Stimulated activated CD8-positive, alpha-beta memory T cell treated with anti-CD3 and anti-CD28 coated beads, Interleukin-7, amount 100 ng/mL, for 4 hours (primary cell): ENCODE data around the gene KLHL7.

Experiments used
- DNase-seq, 2 donors: peaks; one replicate each; pipeline ENCODE4 v3.0.0-alpha.2; 2020; ENCODE audit warnings: low read depth in 2 of 2

Gene KLHL7

GRCh38 chr7:23105644-23106056 lies at the start of gene KLHL7:
KLHL7 (plus strand) TSS chr7:23105785; CDS start chr7:23106027, 242 bp downstream.
- DNase-seq = peak; percentile 91 to 95

GRCh38 chr7:23058408-23059096 lies 47.0 kb upstream of the KLHL7 start:
- no peak for DNase-seq

DNA sequence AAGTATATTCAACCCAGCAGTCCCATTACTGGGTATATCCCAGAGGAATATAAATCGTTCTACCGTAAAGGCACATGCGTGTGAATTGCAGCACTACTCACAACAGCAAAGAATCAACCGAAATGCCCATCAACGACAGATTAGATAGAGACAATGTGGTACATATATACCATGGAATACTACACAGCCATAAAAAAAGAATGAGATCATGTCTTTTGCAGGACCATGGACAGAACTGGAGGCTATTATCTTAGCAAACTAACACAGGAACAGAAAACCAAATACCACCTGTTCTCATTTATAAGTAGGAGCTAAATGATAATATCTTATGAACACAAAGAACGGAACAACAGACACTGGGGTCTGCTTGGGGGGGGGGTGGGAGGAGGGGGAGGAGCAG lies 44.3 kb upstream of the KLHL7 start:
- no peak for DNase-seq

DNA sequence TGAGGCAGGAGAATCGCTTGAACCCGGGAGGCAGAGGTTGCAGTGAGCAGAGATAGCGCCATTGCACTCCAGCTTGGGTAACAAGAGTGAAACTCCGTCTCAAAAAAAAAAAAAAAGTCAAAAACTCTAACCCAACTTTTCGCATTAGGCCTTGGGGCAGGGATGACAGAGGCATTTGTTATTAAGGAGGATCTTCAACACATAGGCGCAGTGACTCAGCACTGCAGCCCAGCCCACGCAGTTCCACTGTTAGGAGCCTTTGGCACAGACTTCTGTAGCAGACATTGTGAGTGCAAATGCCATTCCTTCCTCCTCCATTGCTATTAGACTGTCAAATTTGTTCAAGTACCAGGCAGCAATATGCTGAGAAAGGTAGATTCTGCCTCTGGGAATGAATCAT lies 43.1 kb upstream of the KLHL7 start:
- DNase-seq = no peak

GRCh38 chr7:23065974-23066373 lies 39.6 kb upstream of the KLHL7 start:
- DNase-seq = no peak

DNA sequence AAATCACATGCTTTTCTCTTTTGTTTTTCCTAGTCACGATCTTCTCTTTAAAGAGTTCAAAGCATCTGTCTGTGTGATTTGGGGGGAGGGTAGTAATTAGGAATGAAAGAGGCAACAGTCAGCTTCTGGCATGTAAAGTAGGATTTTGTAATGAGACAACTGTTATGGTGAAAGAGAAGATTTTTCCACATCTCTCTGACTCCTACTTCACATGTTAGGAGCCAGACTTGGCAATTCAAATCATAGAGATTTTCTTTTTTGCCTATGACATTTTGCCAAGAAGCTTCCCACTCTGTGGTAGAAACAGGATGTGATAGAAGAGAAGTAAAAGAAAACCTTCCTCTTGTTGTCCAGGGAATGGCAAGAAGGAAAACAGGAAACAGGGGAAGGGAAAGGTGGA lies 38.3 kb upstream of the KLHL7 start:
- DNase-seq = no peak

DNA sequence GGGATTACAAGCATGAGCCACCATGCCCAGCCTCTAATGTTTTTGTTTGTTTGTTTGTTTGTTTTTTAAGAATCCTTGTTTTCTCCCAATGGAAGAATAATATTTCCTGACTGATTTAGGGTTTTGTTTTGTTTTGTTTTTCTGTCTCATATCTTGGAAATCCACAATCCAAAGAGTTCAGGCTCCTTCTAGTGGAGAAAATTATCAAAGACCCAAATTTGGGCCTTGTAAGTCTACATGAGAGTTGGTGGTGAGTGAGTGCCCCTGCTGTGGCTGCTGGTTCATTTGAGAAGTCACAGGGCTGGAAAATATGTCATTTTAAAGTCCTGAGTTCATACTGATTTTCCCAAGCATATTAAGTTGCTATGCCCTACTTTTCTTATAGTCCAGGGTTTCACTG lies 33.5 kb upstream of the KLHL7 start:
- DNase-seq = no peak

- no peak for DNase-seq
Observed at GRCh38 chr7:23072922-23073321, 32.7 kb upstream of the KLHL7 start.

- no peak for DNase-seq
Observed at GRCh38 chr7:23074443-23075261, 30.9 kb upstream of the KLHL7 start.

DNA sequence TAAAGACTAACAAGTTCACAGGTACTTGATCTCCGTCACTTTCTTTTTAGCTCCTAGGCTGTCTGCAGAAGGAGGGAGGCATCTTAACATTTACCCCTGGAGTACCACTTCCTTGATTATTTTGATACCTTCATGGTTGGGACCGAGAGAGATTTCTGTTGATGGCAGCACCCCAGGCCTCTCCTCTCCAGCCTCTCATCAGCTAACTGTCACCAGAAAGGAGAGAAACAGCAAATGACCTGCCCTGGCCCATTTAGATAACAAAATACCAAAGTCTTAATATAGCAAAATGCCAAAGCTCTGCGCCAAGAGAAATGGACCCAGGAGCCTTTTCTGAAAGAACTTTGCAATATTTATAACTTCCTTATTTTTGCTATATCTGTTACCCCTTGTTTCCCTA lies 30.0 kb upstream of the KLHL7 start:
- DNase-seq = no peak

- DNase-seq = no peak
Observed at GRCh38 chr7:23076772-23077171, 28.8 kb upstream of the KLHL7 start.

DNA sequence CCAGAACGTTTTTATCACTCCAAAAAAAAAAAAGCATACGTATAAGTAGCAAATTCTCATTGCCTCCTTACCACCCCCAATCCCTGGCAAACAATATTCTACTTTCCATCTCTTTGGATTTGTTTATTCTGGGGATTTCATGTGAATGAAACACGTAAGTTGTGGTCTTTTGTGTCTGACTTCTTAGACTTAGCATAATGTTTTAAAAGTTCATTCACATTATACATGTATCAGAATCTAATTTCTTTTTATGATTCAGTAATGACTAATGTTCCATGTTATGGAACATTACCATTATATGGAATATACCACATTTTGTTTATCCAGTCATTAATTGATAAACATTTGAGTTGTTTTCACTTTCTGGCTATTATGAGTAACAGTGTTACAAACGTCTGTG lies 12.5 kb upstream of the KLHL7 start:
- no peak for DNase-seq

DNA sequence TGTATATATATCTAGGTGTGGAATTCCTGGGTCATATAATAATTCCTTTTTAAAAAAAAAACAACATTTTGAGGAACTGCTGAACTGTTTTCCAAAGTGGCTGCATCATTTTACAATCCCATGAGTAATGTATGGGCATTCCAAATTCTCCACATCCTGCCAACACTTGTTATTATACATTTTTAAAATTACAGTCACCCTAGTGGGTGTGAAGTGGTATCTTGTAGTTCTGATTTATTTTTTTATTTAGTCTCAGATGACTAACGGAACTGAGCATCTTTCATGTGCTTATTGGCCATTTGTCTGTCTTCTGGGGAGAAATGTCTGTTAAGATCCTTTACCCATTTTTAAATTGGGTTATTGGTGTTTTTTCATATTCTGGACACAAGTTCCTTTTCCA lies 12.0 kb upstream of the KLHL7 start:
- DNase-seq = no peak

- no peak for DNase-seq
Observed at GRCh38 chr7:23096518-23097290, 8.9 kb upstream of the KLHL7 start.

GRCh38 chr7:23098029-23098428 lies 7.6 kb upstream of the KLHL7 start:
- no peak for DNase-seq

- no peak for DNase-seq
Observed at GRCh38 chr7:23098460-23098859, 7.1 kb upstream of the KLHL7 start.

GRCh38 chr7:23100697-23101096 lies 4.9 kb upstream of the KLHL7 start:
- DNase-seq = no peak

DNA sequence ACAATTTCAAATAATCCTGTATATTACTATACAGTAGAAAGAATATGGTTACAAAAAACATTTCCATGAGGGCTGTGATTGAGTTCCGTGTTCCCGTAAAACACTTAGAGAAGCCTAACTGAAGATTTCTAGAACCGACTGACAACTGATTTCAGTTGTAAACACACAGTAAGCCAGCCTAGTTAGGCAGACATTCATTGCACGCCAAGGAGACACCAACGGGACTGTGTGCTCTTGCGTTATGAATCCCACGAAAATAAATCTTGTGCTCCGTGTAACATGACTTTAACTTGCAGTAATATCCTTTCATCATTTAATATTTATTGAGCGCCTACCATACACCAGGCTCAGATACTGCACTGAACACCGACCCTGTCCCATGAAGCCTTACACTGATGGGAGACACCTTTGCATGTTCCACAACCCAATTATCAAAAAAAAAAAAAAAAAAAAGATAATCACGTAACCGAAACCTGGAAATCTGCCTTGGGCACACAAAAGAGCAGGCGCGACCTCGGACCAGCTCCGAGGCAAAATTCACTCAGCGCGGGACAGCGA lies 420 bp upstream of the KLHL7 start:
- no peak for DNase-seq

DNA sequence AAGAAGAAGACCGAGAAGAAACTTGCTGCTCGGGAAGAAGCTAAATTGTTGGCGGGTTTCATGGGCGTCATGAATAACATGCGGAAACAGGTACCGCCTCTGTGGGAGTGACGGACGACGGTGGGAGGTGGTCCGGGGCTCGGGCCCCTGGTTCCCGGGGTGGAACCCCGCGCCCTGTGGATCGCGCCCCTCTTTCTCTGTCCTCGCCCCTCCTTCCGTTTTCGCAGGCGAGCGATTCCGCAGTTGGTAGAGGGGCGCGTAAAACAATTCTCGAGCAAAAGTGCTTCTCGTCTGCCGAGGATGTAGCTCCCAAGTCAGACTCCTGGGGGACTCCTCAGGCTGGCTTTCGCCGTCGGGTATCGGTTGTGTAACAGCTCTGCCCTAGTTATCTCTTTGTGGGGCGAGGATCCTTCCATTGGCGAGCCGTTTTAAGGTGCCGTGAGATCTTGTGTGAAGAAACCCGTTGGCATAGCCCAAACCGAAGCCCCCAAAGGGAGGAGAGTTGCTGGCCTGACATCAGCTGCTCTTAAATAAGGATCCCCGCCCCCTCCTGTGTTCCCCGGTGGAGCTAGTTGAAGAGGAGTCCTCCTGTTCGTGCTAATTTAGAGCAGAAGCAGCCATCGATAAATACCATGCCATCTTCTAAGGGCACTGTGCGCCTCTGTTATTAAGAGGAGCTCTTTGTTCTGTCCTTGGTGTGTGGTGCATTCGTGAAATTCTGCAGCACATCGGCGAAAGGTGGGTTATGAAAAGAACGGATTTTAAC lies 655 bp downstream of the KLHL7 start:
- DNase-seq = peak; percentile 8 to 20

- DNase-seq = no peak
Observed at GRCh38 chr7:23106823-23107663, 1.5 kb downstream of the KLHL7 start.

- DNase-seq = no peak
Observed at GRCh38 chr7:23107781-23108180, 2.2 kb downstream of the KLHL7 start.
